Cardiac fibroblast (primary cell): Measurements from ENCODE around the gene ZCWPW1.

Source experiments
- DNase-seq, 2 donors: peaks; one replicate each; pipeline versions ENCODE4 v3.0.0 to v3.0.0-alpha.2; 2010; ENCODE audit warnings: low read depth in 2 of 2
- H3K4me3 ChIP-seq, 2 donors: replicated peaks in 1 of 2; 1 replicate in 1 of 2; 2 replicates in 1 of 2; pipeline ENCODE4 v1.5.1; 2011; ENCODE audit warnings: low read depth in 2 of 2, low read length in 2 of 2, mild to moderate bottlenecking in 2 of 2, moderate library complexity in 1 of 2
- TF ChIP-seq, protein P1 (sequence below): IDR thresholded peaks from one replicate; pipeline ENCODE4 v1.5.1; 2011; ENCODE audit warnings: low read depth, mild to moderate bottlenecking, low read length, inconsistent platforms

ZCWPW1 gene

DNA sequence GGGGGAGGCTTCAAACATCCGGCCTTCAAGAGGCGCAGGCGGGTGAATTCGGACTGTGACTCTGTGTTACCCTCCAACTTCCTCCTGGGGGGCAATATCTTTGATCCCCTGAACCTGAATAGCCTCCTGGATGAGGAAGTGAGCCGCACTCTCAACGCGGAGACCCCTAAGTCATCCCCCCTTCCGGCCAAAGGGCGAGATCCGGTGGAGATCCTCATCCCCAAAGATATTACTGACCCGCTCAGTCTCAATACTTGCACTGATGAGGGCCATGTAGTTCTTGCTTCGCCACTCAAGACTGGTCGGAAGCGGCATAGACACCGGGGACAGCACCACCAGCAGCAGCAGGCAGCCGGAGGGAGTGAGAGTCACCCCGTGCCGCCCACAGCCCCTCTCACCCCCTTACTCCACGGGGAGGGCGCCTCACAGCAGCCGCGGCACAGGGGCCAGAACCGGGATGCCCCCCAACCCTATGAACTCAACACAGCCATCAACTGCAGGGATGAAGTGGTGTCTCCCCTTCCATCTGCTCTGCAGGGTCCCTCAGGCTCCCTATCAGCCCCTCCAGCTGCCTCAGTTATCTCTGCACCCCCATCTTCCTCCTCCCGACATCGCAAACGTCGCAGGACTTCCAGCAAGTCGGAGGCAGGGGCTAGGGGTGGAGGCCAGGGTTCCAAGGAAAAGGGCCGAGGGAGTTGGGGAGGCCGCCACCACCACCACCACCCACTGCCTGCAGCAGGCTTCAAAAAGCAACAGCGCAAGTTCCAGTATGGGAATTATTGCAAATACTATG is 2.2 kb upstream of the ZCWPW1 start:
- peak in 1 of 2 donors; percentile 28 for DNase-seq
- peak overlapping the region; percentile 84 to 87 for H3K4me3 ChIP-seq
- TF ChIP-seq, protein P1, sequence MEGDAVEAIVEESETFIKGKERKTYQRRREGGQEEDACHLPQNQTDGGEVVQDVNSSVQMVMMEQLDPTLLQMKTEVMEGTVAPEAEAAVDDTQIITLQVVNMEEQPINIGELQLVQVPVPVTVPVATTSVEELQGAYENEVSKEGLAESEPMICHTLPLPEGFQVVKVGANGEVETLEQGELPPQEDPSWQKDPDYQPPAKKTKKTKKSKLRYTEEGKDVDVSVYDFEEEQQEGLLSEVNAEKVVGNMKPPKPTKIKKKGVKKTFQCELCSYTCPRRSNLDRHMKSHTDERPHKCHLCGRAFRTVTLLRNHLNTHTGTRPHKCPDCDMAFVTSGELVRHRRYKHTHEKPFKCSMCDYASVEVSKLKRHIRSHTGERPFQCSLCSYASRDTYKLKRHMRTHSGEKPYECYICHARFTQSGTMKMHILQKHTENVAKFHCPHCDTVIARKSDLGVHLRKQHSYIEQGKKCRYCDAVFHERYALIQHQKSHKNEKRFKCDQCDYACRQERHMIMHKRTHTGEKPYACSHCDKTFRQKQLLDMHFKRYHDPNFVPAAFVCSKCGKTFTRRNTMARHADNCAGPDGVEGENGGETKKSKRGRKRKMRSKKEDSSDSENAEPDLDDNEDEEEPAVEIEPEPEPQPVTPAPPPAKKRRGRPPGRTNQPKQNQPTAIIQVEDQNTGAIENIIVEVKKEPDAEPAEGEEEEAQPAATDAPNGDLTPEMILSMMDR = no peak

DNA sequence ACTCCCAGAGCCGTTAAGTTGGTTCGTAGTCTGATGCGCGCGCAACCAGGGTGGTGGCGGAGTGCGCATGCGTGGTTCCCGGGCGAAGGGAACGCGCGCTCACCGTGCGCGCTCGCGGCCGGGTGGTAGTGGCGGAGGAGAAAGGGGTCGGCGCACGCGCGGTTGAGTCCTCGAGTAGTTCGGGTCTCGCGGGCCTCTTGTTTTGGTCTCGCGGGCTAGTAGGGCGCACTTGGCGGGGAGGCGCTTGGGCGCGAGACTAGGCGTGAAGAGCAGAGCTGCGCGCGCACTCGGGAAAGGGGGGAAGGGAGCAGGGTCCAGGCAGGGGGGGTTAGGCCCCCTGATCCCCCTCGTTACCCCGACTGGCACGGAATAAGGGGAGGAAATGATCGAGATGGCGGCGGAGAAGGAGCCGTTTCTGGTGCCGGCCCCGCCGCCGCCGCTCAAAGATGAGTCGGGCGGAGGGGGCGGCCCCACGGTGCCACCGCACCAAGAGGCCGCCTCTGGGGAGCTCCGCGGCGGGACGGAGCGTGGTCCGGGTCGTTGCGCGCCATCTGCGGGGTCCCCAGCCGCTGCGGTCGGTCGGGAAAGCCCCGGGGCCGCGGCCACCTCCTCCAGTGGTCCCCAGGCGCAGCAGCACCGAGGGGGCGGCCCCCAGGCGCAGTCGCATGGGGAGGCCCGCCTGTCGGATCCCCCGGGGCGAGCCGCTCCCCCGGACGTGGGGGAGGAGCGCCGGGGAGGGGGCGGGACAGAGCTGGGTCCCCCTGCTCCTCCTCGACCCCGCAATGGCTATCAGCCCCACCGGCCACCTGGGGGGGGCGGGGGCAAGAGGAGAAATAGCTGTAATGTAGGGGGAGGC is 1.4 kb upstream of the ZCWPW1 start, which contains the start of gene MEPCE:
Gene MEPCE, plus strand, starts transcription at position 195 of the 856 bp plus-strand sequence. Its CDS starts 188 bp downstream, at position 383.
- H3K4me3 ChIP-seq = peak within 1 kb of the TSS; percentile 84 to 87
- peak; percentile 97 to 98 for DNase-seq
- TF ChIP-seq, protein P1 = no peak

DNA sequence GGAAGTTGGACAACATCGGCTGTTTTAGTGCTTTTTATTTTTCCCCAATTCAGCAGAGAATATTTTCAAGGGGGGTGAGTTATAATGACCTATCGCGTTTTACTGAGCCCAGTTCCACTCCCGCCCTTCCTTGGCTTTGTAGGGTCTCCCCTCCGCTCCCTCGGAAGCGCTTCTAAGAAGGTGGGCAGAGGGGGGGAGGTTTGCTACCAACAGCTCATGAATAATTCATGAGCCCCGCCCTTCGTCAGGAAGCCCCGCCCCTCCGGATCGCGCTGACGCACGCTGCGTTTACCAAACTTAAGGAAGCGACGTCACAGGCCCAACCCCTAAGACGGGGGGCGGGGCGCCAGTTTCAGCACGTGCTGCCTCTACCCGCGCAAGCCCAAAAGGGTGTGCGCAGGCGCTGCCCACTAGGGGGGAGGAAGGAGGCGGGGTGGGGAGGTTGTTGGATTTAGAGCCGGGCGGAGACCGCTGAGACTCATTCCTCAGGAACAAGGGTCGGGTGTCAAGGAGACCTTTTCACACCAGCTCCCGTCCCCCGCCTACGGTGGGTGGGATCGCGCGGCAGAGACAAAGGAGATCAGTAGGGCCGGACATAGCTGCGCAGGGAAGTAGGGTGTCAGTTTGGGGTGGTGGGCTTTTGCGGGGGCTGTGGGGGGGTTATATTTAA is 599 bp upstream of the ZCWPW1 start:
- peak; percentile 100 for DNase-seq
- TF ChIP-seq, protein P1 = peak; percentile 5
- H3K4me3 ChIP-seq = peak overlapping the region; percentile 84 to 87

DNA sequence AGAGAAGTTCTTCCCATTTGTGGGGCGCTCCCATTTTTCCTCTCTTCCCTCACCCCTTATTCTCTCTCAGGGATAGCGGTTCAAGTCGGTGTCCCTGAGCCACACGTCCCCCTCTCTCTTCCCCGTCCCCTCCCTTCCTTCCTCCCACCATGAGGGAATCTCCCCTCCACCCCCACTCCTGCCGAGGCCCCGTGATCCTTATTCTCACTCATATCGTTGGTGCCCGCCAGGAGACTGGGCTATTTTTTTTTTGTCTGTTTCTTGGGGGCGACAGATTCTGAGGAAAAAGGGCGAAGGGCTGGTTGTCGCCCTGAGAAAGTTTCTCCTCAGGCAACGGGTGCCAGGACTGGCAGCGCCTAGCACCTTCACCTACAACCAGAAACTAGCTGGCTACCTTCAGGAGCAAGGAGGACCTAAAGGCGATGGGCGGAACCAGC is 723 bp downstream of the ZCWPW1 start:
- peak overlapping the region; percentile 66 to 84 for H3K4me3 ChIP-seq
- no peak for DNase-seq
- TF ChIP-seq, protein P1 = no peak

DNA sequence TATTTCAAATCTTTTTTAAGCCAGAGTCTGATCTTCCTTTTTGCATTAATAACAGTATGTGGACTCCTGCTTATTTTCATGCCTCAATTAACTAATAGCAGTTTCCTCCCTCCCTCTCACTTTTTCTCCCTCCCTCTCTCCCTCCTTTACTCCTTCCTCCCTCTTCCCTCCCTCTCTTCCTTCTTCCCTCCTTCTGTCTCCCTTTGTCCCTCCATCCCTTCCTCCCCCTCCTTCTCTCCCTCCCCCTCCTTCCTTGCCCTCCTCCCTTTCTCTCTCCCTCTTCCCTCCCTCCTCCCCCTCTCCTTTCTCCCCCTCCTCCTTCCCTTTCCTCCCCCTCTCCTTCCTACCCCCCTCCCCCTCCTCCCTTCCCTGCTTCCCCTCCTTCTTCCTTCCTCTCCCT is 2.0 kb downstream of the ZCWPW1 start:
- no peak overlapping the region for H3K4me3 ChIP-seq
- TF ChIP-seq, protein P1 = no peak
- DNase-seq = no peak

DNA sequence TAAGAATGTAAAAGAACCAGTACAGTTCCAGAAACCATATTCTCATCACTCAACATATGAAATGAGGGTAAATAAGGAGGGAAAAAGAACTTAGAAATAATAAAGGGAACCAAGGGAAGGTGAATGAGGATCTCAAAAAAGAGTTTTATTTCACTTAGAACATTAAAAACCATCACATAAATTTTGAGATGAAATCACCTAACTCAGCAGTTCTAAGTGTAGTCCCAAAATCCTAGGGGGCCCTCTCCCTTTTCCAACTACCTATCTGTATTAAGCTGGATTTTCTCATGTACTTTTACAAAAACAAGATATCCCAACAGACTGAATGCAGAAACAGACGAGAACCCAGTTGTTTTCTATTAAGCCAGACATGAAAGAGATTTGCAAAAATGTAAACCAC is 3.2 kb downstream of the ZCWPW1 start:
- H3K4me3 ChIP-seq = no peak overlapping the region
- DNase-seq = no peak
- TF ChIP-seq, protein P1 = no peak
